Heart right ventricle (tissue), 16 donors: Measurements from ENCODE around the gene ANP32B. TPM values are rescaled to one million over a fixed set of nuclear protein-coding genes. Genes with fewer than 3 reads are reported as not detected.

Experiments
- ATAC-seq, 8 donors: fragments of 200-7000 bp; cut with Tn5 transposase; one replicate each; pipeline ENCODE4 v1.9.1; 2020; ENCODE audit warnings: mild to moderate bottlenecking in 8 of 8, moderate library complexity in 8 of 8, moderate number of reproducible peaks in 1 of 8
- DNase-seq, 2 donors: peaks; one replicate each; pipeline ENCODE4 v3.0.0-alpha.2; 2020
- H3K27ac ChIP-seq, 10 donors: fragments of 200-600 bp; sonication (generic) in 2 of 10; one replicate each; pipeline versions ENCODE4 v1.5.0 to v1.8.0; 2020 to 2022; ENCODE audit warnings: mild to moderate bottlenecking in 3 of 10
- H3K27me3 ChIP-seq, 7 donors: fragments of 200-600 bp; one replicate each; pipeline ENCODE4 v1.8.0; 2021 to 2022; ENCODE audit warnings: mild to moderate bottlenecking in 2 of 7
- H3K36me3 ChIP-seq, 9 donors: fragments of 200-600 bp; sonication (generic) in 1 of 9; one replicate each; pipeline versions ENCODE4 v1.5.0 to v1.8.0; 2020 to 2022; ENCODE audit warnings: mild to moderate bottlenecking in 2 of 9
- H3K4me1 ChIP-seq, 9 donors: fragments of 200-600 bp; sonication (generic) in 1 of 9; one replicate each; pipeline versions ENCODE4 v1.5.0 to v1.8.0; 2020 to 2022; ENCODE audit warnings: mild to moderate bottlenecking in 4 of 9
- H3K4me3 ChIP-seq, 10 donors: fragments of 200-600 bp; sonication (generic) in 2 of 10; one replicate each; pipeline versions ENCODE4 v1.5.0 to v1.8.0; 2020 to 2022; ENCODE audit warnings: mild to moderate bottlenecking in 7 of 10, moderate library complexity in 2 of 10
- H3K9me3 ChIP-seq, 11 donors: fragments of 200-600 bp in 10 of 11; sonication (generic) in 2 of 11; one replicate each; pipeline versions ENCODE4 v1.5.0 to v1.8.0; 2013 to 2022; ENCODE audit warnings: mild to moderate bottlenecking in 2 of 11, control low read depth in 1 of 11, moderate library complexity in 1 of 11
- CTCF ChIP-seq, 9 donors: fragments of 200-600 bp; sonication (generic) in 2 of 9; IDR thresholded peaks; one replicate each; pipeline versions ENCODE4 v1.5.0 to v1.8.0; 2021 to 2022; ENCODE audit warnings: antibody characterized with exemption in 9 of 9, mild to moderate bottlenecking in 5 of 9, moderate library complexity in 1 of 9
- whole genome bisulfite sequencing, 2 donors: extraction: QIAGEN DNeasy Blood & Tissue Kit; methylation state at CpG; one replicate each; pipeline ENCODE4 v1.1.7; 2013; ENCODE audit warnings: inconsistent platforms in 1 of 2; 5-methylcytosine and 5-hydroxymethylcytosine counted together
- intact Hi-C, 10 donors: fragments of 100-400 bp; cut with DNase I; formaldehyde crosslinking; loops; one replicate each; pipeline versions ENCODE4 v1.11.1 to v1.14.2; 2022
- polyA plus RNA-seq, 2 donors: library from polyadenylated mRNA; stranded (reverse); fragments of 200-250 nt; gene quantifications; one replicate each; pipeline ENCODE4 v1.2.3, GENCODE V29; 2013
- total RNA-seq, 10 donors: library from RNA; stranded (reverse); fragmentation: NEBNext Ultra II Directional in 3 of 10; extraction: Animal tissue kit (Norgen Biotek cat#: 25700) in 3 of 10; gene quantifications; one replicate each; pipeline versions ENCODE4 v1.2.1 to v1.2.4, GENCODE V29; 2021 to 2023
- donor health status: Arrhythmogenic right ventricular cardiomyopathy.
- donor health status: ischemic (EF 13 %, LVEDD 7.1; RV severe dilation, severe dysfunction).
- donor health status: healthy with polysubstance abuse.
- donor health status: DM: no; HTN: yes; CAD: no.
- donor health status: DM: no; HTN: no; CAD: no.
- donor health status: ischemic (EF 25% LVEDD 6.9; RV normal size, moderate dysfunction).
- donor health status: ischemic (EF 25% LVEDD 5.7; RV mildly dilated, moderate dysfunction).
- donor health status: healthy.
- donor health status: DM: yes; HTN: yes; CAD: no.
- donor health status: Ischemic cardiomyopathy.
- donor health status: ischemic (EF 35%, LVEDD 5.7; RV mildly dilated, moderate dysfunction).
- donor health status: nonischemic (EF 11% LVEDD 7.7; RV severe dilation, severe dysfunction).
- donor health status: DM: yes; HTN: yes; CAD: no.
- donor health status: PGD.
- donor health status: ischemic (EF 29% LVEDD 5.4; RV normal size, mild dysfunction).
- donor health status: nonischemic (EF 23%, LVEDD 6.1; RV moderate dilation, normal function).

Gene ANP32B
- total and polyA plus RNA-seq, 12 donors: 48.2 to 69.3 (median 61.2) TPM

DNA sequence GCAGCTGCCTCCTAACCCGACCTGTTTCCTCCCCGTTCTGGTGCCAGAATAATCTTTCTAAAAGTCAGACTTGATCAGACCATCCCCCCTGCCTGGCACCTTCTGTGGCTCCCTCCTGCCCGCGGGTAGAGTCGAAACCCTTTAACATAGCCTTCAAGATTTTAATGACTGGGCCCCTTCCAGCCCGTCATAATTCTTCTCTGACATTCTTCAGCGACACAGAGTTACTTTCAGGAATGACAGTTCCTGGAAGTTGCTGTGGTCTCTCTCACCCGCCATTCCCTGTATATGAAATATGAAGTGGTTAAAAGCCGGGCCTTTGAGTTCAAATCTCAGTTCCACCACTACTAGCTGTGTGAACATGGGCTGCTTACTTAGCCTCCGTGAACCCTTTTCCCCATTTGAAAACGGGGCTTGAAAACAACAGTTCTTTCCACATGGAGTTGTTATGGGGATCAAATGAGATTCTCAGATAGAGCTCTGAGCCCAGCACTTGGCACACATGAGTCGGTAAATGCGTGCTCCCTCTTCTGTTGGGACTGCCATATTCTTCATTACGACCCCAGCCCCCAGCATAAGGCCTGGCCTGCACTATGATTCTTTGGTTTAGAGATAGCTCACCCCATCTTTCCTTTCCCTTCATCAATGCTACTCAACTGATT, 74.1 kb downstream of the ANP32B start:
- WGBS, 2 donors: 7% methylated on average over 14 of the region's 14 CpGs

DNA sequence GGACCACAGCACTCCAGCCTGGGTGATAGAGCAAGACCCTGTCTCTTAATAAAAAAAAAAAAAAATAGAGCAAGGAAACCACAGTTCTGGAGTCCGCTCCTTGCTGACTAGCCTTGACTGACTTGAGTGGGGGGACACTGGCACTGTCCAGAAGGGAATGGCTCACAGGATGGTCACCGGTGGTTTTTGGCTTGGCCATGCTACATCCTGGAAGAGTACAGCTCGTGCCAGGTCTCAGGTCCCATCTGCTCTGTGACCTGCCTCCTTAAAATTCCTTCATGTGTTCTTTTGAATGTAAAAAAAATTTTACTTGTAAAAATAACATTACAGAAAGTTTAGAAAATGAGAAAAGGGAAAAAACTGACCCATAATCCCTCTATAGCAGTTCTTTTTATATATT, 79.0 kb downstream of the ANP32B start:
- Histone ChIP-seq H3K27me3 (no peaks in the 10 kb centered on the region), H3K27ac (no peak overlapping the region), H3K9me3 (no peaks in the 10 kb centered on the region), H3K4me1 (peaks cover 0 to 28% (median 12%) of the 10 kb centered on the region in 9 donors), H3K4me3 (no peak overlapping the region), H3K36me3 (peaks cover 0 to 77% (median 12%) of the 10 kb centered on the region in 9 donors)
- 86 to 87% methylated on average over 3 of the region's 3 CpGs for WGBS, 2 donors
- no peak for TF ChIP-seq CTCF (IDR thresholded peaks at IDR 0.05)
- intact Hi-C loops: no loop called here
- ATAC-seq: no peak
- DNase-seq: no peak

More for the DNA sequence above, 74.1 kb downstream of the ANP32B start:
- peaks cover 0 to 28% (median 4%) of the 10 kb centered on the region in 9 donors for H3K36me3 ChIP-seq
- no peak for TF ChIP-seq CTCF (IDR thresholded peaks at IDR 0.05)
- peak overlapping the region; percentile 50 to 96 (median 84) for H3K4me3 ChIP-seq
- intact Hi-C loops: loop anchor here in 4 of 10 donors (2.0 to 10.0 kb wide), 4 partner anchors 74 to 200 kb away; partner anchors contain the start of genes ANP32B (in 2 of the 4), TBC1D2 (in 2 of the 4) and TRMO (in 1 of the 4)
- peaks cover 0 to 36% (median 14%) of the 10 kb centered on the region in 9 donors for H3K4me1 ChIP-seq
- ATAC-seq: peak in 1 of 8 donors; percentile 0
- H3K27me3 ChIP-seq: no peaks in the 10 kb centered on the region
- H3K9me3 ChIP-seq: no peaks in the 10 kb centered on the region
- peak overlapping the region; percentile 63 to 97 (median 92) for H3K27ac ChIP-seq
- no peak for DNase-seq

DNA sequence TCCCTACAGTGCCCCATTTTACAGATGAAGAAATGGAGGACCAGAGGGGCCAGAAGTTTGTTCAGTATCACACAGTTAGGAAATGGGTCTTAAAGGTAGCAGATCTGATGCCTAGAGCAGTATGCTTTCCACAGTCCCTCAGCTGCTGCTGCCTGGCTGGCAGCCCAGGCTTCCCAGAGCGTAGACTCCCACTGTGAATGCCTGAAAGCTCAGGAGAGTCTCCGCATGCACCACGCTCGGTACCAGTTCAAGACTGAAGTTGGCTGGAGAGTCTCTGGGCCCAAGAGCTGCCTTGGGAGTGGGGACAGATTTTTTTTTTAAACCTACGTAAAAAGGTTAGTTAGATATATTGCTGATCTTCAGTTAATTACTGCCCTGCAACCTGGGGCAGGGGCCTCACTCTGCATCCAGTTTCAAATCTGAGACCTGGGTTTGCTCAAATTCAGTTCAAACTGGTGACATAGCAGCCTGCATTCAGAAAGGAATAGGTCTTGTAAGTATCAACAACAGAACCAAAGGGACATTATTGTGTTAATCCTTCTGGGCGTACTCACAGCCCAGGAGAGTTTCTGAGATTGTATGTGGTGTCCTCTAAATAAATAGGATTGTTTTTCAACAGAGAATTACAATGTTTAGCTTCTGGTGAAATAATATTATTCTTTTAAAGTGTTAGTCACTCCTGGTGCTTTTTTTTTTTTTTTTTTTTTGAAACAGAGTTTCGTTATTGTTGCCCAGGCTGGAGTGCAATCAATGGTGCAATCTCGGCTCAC, 81.7 kb downstream of the ANP32B start:
- TF ChIP-seq CTCF (IDR thresholded peaks at IDR 0.05): no peak
- Histone ChIP-seq H3K9me3 (no peaks in the 10 kb centered on the region), H3K4me3 (no peak overlapping the region), H3K4me1 (peaks cover 0 to 3% (median 0%) of the 10 kb centered on the region in 9 donors), H3K27ac (no peak overlapping the region), H3K27me3 (no peaks in the 10 kb centered on the region), H3K36me3 (peaks cover 0 to 86% (median 12%) of the 10 kb centered on the region in 9 donors)
- 84 to 88% methylated on average over 8 of the region's 8 CpGs for WGBS, 2 donors
- intact Hi-C loops: no loop called here
- ATAC-seq (no peak), DNase-seq (no peak)

Other genes with a start within 250 kb of the ANP32B start
- gene FOXE1, start 130.1 kb upstream of the ANP32B start, total RNA-seq: not detected
- not detected for gene FOXE1, start 130.1 kb upstream of the ANP32B start, polyA plus RNA-seq
- 10 to 100 TPM in 3 of 10 donors, 1 to 10 TPM in 7; 7.4 to 12.8 (median 8.2) TPM for gene TRMO, start 60.8 kb upstream of the ANP32B start, total RNA-seq
- gene TRMO, start 60.8 kb upstream of the ANP32B start, polyA plus RNA-seq: 1 to 10 TPM; 4.4 to 6.0 TPM
- 1 to 10 TPM in 1 of 10 donors, under 1 TPM in 3, not detected in 6; 0.11 to 1.1 (median 0.19) TPM for gene HEMGN, start 45.2 kb upstream of the ANP32B start, total RNA-seq
- gene HEMGN, start 45.2 kb upstream of the ANP32B start, polyA plus RNA-seq: not detected
- gene NANS, start 73.4 kb downstream of the ANP32B start, total RNA-seq: 10 to 100 TPM; 20.0 to 43.7 (median 30.0) TPM
- gene NANS, start 73.4 kb downstream of the ANP32B start, polyA plus RNA-seq: 100 to 1,000 TPM in 1 of 2 donors, 10 to 100 TPM in 1; 38.3 to 141 TPM
- 10 to 100 TPM in 1 of 10 donors, 1 to 10 TPM in 6, under 1 TPM in 3; 0.47 to 11.2 (median 1.8) TPM for gene TRIM14, start 135.9 kb downstream of the ANP32B start, total RNA-seq
- 1 to 10 TPM in 1 of 2 donors, under 1 TPM in 1; 0.88 to 1.7 TPM for gene TRIM14, start 135.9 kb downstream of the ANP32B start, polyA plus RNA-seq
- gene CORO2A, start 209.3 kb downstream of the ANP32B start, total RNA-seq: under 1 TPM; 0.06 to 0.90 (median 0.22) TPM
- under 1 TPM; 0.22 to 0.42 TPM for gene CORO2A, start 209.3 kb downstream of the ANP32B start, polyA plus RNA-seq